Measurements from ENCODE around the gene YLPM1. TPM values are rescaled to one million over a fixed set of nuclear protein-coding genes. Genes with fewer than 3 reads are reported as not detected.

YLPM1 gene
- total and polyA plus RNA-seq, 12 donors, result 24.0 to 58.6 (median 46.5) TPM

DNA sequence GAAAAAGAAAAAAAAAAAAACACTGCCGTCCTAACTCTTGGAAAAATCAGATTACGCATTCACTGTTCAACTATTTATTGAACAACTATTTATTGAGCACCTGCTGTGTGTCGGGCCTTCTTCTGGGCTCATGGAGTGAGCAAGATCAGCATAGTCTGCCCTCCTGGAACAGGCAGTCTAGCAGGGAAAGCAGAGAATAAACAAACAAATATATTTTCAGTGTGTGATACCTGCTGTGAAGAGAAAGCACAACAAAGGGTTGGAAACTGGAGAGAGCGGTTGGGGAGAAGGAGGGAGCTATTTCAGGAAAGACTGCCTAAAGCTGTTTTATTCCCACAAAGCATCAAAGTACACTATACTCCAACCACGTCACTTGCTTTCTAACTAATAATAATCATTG lies 102.0 kb downstream of the YLPM1 start:
- Histone ChIP-seq H3K36me3 (replicated peaks in 1 of 2) (no peaks in the 10 kb centered on the region), H3K4me3 (no peak overlapping the region), H3K4me1 (replicated peaks in 1 of 2) (no peaks in the 10 kb centered on the region), H3K9me3 (replicated peaks in 1 of 3) (no peaks in the 10 kb centered on the region), H3K27me3 (no peaks in the 10 kb centered on the region), H3K27ac (no peak overlapping the region)
- intact Hi-C loops (cut with DNase I), result no loop called here
- WGBS, 4 donors, result 85 to 92% (median 89%) methylated on average over 5 of the region's 5 CpGs
- TF ChIP-seq POLR2A (IDR thresholded peaks at IDR 0.05), result no peak
- DNase-seq, result no peak

DNA sequence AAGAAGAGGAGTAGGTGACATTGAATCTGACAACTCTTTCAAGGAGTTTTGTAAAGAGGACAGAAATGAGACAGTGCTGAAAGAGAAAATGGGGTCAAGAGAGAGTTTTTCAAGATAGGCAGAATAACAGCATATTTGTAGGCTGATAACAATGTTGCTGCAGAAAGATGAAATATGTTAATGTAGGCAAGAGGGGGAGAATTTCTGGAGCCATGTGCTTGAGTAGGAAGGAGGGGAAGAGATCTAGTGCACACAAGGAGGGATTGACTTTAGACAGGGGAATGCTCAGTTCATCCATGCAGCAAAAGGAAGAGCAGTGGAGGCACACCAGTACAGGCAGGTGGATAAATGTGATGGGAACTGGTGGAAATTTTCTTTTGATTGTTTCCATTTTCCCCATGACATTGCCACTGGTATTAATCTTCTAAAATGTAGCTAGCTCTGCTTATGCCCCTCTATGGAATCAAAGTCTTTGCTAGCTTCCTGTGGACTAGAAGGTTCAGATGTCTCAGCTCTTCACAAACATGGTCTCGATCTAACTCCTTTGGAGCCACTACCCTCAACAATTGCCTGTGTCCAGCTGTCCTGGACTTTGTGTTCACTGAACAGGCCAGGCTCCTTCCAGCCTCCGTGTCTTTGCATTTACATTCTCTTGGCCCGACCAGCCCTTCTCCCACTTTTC lies 103.7 kb downstream of the YLPM1 start:
- no peaks in the 10 kb centered on the region for H3K4me1 ChIP-seq (replicated peaks in 1 of 2)
- WGBS, 4 donors, result 82 to 92% (median 87%) methylated on average over 3 of the region's 3 CpGs
- H3K9me3 ChIP-seq (replicated peaks in 1 of 3), result no peaks in the 10 kb centered on the region
- H3K27ac ChIP-seq, result no peak overlapping the region
- TF ChIP-seq, protein P1, sequence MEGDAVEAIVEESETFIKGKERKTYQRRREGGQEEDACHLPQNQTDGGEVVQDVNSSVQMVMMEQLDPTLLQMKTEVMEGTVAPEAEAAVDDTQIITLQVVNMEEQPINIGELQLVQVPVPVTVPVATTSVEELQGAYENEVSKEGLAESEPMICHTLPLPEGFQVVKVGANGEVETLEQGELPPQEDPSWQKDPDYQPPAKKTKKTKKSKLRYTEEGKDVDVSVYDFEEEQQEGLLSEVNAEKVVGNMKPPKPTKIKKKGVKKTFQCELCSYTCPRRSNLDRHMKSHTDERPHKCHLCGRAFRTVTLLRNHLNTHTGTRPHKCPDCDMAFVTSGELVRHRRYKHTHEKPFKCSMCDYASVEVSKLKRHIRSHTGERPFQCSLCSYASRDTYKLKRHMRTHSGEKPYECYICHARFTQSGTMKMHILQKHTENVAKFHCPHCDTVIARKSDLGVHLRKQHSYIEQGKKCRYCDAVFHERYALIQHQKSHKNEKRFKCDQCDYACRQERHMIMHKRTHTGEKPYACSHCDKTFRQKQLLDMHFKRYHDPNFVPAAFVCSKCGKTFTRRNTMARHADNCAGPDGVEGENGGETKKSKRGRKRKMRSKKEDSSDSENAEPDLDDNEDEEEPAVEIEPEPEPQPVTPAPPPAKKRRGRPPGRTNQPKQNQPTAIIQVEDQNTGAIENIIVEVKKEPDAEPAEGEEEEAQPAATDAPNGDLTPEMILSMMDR (IDR thresholded peaks at IDR 0.05), result no peak
- no peak for TF ChIP-seq POLR2A (IDR thresholded peaks at IDR 0.05)
- DNase-seq, result no peak
- no peaks in the 10 kb centered on the region for H3K36me3 ChIP-seq (replicated peaks in 1 of 2)
- intact Hi-C loops (cut with DNase I), result no loop called here
- H3K4me3 ChIP-seq, result no peak overlapping the region
- H3K27me3 ChIP-seq, result no peaks in the 10 kb centered on the region

DNA sequence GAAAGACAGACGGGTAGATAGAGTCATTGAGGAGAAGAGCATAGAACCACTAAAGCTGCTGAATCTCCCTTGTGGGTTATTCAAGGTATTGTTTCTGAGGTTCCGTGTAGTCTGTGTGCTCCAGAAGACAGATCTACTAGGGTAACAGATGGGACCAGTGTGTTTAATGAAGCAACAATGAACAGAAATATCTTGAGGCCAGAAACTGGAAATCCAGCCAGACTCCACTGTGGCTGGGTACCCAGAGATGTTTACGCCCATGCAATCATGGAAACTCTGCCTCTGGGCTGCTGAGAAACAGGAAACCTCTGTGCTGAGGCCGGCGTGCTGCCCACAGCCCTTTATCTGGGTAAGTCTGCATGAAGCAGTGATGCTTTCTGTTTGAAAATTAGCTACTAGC lies 104.6 kb downstream of the YLPM1 start:
- no peaks in the 10 kb centered on the region for H3K9me3 ChIP-seq (replicated peaks in 1 of 3)
- intact Hi-C loops (cut with DNase I), result no loop called here
- H3K36me3 ChIP-seq (replicated peaks in 1 of 2), result no peaks in the 10 kb centered on the region
- no peak overlapping the region for H3K4me3 ChIP-seq
- no peak overlapping the region for H3K27ac ChIP-seq
- 53 to 71% (median 56%) methylated on average over 5 of the region's 5 CpGs for WGBS, 4 donors
- no peak for DNase-seq
- no peaks in the 10 kb centered on the region for H3K27me3 ChIP-seq
- no peaks in the 10 kb centered on the region for H3K4me1 ChIP-seq (replicated peaks in 1 of 2)
- no peak for TF ChIP-seq POLR2A (IDR thresholded peaks at IDR 0.05)
- TF ChIP-seq, protein P1 (IDR thresholded peaks at IDR 0.05), result no peak

DNA sequence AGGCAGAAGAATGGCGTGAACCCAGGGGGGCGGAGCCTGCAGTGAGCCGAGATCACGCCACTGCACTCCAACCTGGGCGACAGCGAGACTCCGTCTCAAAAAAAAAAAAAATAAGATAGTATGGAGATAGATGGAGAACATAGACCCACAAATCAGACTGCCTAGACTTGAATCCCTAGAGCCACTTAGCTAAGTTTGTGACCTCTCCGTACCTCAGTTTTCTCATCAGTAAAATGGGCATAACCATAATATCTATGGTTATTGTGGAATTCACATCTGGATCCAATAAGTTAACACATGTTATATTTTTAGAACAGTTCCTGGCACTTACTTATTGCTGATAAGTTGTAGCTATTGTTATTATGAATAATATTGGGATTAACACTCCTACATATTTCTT lies 105.6 kb downstream of the YLPM1 start:
- 75 to 87% (median 82%) methylated on average over 8 of the region's 8 CpGs for WGBS, 4 donors

More for the DNA sequence above, 105.6 kb downstream of the YLPM1 start:
- H3K27me3 ChIP-seq, result no peaks in the 10 kb centered on the region
- no peak for TF ChIP-seq POLR2A (IDR thresholded peaks at IDR 0.05)
- TF ChIP-seq, protein P1 (IDR thresholded peaks at IDR 0.05), result no peak
- no peaks in the 10 kb centered on the region for H3K4me1 ChIP-seq (replicated peaks in 1 of 2)
- no peak overlapping the region for H3K27ac ChIP-seq
- intact Hi-C loops (cut with DNase I), result no loop called here
- no peak overlapping the region for H3K4me3 ChIP-seq
- H3K9me3 ChIP-seq (replicated peaks in 1 of 3), result no peaks in the 10 kb centered on the region
- H3K36me3 ChIP-seq (replicated peaks in 1 of 2), result no peaks in the 10 kb centered on the region
- no peak for DNase-seq

All from adrenal gland (tissue), 12 donors.